ENCODE data around the gene RNF220.
A peak's percentile ranks its signal among the peaks of the same experiment; 100 is the strongest.

The RNF220 gene

DNA sequence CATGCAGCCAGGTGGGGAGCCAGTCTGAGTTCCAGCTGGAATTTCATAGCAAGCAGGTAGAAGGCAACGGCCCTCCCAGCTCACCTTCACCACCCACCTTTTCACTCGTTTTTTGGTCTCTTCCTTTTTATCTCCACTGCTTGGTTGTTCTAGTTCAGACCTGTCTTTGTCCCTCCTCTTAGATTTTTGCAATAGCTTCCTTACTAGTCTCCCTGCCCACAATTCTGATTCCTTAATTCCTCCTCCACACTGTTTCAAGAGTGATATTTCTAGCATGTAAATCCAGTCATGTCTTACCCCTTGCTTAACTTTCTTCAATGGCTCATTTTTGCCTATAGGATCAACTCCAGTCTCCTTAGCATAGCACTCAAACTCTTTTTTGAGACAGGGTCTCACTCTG lies 149.7 kb downstream of the RNF220 start:
- DNase-seq, result no peak

- no peak for DNase-seq
Observed at GRCh38 chr1:44557778-44558177, 152.7 kb downstream of the RNF220 start.

GRCh38 chr1:44558883-44559282 lies 153.8 kb downstream of the RNF220 start:
- no peak for DNase-seq

DNA sequence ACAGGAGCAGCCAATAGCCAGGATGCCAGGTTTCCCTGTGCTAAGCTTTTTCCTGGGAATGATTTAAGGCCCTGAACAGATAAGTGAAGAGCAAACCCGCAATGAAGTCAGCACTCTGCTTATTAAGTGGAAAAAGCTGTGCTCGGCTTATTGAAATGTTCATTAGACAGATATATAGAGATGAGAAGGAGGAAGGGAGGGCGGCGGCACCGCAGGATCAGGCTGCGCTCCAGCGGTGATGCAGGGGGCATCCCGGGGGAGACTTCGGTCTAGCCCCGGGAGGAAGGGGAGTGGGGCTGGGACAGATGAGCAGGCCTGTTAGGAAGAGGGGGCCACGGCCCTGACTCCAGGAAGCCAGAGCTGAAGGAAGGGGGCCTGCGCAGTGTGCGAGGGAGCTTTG lies 154.3 kb downstream of the RNF220 start:
- no peak for DNase-seq

GRCh38 chr1:44559913-44560312 lies 154.9 kb downstream of the RNF220 start:
- no peak for DNase-seq

DNA sequence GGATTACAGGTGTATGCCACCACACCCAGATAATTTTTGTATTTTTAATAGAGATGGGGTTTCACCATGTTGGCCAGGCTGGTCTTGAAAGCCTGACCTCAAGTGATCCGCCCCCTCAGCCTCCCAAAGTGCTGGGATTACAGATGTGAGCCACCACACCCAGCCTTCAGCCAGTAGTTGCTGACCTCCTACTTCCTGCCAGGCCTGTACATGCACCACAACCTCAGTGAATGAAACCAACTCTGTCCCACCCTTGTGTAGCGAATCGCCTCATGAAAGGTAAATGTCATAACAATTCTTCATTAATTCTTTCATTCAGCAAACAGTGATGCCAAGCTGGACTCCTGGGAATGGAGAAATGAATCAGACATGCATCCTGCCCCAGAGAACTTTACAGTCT lies 155.6 kb downstream of the RNF220 start:
- peak; percentile 47 for DNase-seq

DNA sequence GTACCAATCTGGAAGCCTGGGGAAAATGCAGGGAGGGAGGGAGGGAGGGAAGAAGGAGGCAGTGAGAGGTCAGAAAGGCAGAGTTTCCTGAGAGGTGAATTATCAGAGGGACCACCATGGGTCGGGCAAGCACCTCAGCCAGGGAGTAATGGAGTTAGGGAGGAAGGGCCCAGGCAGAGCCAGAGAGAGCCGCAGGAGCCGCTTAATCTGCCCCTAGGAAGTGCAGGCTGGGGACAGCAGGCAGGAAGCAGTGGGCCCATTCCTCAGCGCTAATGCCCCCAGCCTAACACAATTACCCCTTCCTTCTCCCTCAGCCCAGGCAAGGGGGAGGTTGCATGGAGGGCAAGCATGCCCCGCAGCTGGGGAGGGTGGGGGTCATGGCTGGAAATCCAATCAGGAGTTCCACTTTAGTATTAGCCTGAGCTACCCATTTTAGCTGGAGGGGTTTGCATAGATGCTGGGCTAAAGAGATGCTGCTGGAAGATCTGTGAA lies 160.2 kb downstream of the RNF220 start:
- no peak for DNase-seq

GRCh38 chr1:44565833-44566232 lies 160.8 kb downstream of the RNF220 start:
- no peak for DNase-seq

- no peak for DNase-seq
Observed at GRCh38 chr1:44566281-44567046, 161.4 kb downstream of the RNF220 start.

DNA sequence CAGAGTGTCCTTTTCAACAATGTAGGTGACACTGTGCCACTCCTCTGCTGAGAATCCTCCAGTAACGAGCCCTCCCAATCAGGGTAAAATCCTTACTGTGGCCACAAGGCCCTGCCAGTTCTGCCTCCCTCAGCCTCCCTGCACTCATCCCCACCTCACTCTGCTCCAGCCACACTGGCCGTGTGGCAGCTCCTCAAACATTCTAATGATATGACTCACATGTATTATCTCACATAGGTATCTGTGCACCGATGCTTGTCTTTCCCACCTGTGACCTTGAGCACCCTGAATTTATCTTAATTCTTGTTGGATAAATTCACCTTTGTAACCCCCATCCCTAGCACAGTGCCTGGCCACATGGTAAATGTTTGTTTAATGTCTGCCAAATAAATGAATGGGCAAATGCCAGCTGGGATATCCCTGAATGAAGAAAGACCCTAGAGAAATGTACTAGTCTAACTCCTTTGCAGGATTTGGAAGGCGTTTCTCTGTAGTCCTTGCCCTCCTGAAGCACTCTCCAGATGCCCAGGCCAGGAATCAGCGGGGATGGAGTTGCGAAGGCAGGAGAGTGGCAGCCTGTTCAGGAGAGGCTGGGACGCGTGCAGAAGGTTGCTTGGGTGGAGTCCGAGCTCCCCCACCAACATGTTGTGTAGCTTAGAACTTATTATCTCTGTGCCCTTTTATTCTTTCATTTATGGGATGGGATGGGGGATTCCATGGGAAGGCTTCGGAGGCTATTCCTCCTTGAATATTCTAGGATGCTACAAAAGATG lies 163.3 kb downstream of the RNF220 start:
- DNase-seq, result no peak

DNA sequence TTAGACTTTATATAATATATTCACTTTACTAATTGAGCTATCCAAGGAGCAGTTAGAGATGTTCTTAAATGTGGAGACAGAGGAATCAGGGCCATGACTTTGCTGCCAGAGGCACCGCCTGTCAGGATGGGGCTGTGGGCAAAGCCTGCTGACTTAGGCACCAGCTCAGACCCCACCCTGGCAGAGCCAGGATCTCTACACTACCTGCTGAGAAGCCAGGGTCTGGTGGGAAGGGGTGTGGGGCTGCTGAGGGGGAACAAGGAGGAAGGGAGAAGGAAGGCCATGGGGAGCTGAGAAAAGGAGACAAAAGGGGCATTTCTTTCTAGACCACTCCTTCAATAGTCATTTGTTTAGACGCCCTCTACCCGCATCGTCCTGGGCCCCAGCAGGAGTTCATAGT lies 164.4 kb downstream of the RNF220 start:
- no peak for DNase-seq

DNA sequence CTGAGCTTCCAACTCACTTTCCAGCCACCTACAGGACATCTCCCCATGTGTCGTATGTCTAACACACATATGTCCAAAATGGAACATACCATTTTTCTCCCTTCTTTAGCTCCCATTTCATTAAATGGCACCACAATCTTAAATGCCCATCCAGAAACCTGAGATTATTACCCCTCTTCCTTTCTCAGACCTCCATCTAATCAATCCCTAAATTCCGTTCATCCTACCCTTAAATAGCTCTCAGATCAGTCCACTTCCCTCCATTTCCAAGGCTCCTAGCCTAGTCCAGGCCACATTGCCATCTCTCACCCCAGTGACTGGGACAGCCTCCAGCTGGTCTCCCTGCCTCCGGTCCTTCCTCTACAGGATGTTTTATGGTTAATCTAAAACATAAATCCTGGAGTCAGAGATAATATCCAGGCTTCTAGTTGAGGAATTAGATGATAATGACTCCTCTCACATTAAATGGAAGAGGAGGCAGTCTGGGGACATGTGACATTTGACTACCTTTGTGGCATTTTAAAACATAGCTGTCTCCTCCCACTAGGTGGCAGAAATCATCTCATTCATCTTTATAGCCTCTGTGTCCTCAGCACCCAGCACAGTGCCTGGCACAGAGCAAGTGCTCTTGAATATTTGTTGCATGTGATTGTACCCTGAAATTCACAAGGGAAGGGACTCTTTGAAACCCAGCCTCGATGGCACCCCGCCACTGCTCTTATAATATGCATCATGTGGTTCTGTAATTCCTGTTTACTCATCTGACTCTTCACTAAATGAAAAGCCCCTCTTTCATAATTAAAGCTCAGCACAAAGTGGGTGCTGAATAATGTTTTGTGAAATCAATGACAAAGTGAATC lies 166.9 kb downstream of the RNF220 start:
- peak; percentile 69 for DNase-seq

DNA sequence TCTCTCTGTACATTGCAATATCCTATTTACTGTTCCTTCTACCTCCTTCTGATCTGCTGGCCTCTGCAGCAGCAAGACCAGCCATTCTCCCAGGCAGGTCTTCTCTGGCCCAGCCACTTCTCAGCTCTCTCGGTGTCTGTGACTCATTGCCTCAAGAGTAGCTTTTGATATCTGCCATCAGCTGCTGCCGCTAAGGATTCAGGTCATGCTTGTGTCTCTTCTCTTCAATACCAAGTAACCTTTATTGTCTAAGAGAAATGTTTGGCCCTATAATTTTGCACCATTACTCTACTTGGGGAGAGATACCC lies 167.5 kb downstream of the RNF220 start:
- no peak for DNase-seq

DNA sequence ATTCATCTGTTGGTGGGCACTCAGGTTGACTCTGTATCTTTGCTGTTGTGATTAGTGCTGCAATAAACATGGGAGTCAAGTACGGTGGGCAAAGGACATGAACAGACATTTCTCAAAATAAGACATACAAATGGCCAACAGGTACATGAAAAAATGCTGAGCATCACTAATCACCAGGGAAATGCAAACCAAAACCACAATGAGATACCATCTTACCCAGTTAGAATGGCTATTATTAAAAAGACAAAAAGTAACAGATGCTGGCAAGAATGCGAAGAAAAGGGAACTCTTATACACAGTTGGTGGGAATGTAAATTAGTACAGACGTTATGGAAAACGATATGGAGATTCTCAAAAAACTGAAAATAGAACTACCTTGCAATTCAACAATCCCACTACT lies 170.3 kb downstream of the RNF220 start:
- DNase-seq, result peak; percentile 52

DNA sequence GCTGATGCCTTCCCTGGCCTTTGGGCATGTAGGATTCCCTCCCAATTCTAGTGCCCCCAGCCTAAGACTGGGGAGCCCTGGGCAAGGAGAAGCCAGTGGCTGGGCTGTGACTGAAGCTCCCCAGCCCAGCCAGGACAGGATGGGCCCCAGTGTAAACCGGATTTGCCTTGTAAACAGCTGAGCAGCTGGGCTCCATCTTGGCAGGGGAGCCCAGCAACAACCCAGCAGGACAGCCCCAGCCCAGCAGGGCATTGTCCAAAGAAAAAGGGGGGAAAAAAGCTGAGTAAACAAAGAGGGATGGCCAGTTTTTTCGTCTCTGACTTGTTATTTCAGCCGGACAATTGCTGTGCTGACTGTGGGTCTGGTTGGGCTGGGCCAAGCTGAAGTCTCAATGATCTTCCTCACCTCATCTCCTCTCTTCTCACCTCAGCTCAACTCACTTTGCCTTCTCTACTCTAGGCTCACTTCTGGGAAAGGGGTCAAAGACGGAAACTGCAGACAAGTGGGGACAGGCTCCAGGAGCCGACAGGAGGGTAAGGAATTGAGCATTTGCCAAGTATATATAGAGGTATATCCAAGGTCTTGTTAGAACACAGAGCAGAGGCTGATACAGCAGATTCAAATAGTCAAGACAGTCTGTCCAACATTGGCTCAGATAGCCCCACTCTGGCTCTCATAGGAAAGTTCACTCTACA lies 171.5 kb downstream of the RNF220 start:
- DNase-seq, result no peak

DNA sequence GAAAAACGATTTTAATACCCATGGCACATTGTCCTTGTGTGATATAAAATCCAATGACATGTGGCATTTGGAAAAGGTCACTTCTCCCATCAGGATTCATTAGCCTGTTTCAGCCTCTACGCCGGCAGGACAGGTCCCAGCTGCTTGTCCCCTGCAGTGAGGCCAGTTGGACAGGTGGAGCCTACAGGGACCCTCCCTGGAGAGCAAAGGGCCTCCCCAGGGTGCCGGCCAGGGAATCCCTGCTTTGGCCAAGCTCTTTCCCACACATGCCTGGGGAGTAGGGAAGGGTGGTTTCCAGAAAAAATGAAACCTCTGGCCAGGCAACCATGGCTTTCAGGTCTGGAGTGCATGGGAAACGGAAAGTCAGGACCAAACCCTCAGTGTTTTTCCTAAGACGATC lies 176.2 kb downstream of the RNF220 start:
- no peak for DNase-seq

DNA sequence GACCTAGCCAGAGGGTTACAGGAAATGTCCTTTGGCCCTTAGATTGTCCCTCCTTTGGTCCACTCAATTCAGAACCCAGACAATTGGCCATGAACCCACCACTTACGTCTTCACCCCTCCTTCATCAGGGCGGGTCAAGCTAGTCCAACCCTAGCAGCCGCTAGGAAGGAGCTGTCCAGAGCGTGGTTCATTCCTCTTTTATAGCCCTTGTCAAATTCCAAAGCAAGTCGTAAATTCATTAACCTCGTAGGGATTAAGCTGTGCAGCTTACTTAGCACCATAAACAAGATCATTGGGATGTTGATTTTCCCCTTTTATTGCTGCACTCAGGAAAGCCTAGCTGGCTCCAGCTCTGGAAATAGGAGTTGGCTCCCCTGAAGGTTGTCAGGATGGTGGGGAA lies 179.1 kb downstream of the RNF220 start:
- no peak for DNase-seq

GRCh38 chr1:44585315-44585920 lies 180.4 kb downstream of the RNF220 start:
- DNase-seq, result no peak

DNA sequence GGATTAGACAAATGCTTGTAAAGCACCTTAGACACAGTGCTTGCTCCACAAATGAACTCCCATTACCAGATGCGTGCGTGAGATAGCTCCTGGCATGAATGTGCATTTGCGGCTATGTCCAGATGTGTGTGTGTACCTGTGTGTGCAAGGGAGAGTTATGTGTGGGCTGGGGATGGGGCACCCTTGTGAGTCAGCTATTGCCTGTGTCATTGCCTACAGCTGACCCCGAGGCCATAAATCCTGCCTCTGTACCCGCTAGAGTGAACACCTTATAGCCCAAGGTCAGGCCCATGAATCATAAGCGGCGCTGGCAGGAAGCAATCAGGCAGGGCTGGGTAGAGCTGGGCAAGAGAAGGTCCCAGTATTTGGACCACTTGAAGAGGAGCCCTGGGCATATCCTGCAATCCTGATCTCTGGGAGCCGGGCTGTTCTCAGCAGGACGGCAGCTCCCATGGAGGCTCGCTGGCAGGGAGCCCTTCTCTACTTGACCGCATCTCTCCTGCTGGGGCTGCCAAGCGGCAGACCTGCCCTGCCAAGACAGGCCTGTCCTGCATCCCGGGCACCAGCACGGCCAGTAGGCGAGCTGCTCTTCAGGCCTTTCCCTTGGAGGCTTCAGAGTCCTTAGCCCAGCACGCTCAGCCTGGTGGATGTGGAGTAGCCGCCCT lies 182.9 kb downstream of the RNF220 start:
- DNase-seq, result no peak

GRCh38 chr1:44588551-44589210 lies 183.6 kb downstream of the RNF220 start:
- DNase-seq, result no peak

DNA sequence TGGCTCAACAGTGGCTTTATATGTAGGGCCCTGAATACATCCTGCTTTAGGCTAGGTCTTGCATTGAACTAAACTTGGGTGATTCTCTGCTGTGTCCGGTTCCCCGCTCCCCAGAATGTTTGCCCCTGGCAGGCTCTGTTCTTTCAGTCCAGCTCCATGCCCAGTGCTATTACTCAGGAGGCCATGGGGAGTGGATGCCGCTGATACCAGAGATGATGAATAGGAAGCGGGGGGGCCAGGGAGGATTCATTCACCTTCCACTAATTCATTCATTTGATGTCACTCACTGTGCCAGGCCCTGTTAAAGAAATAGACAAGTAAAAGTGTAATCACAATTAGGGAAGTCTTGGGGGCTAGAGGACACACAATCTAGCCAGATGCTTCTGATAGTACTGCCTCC lies 185.4 kb downstream of the RNF220 start:
- no peak for DNase-seq

Data from hematopoietic multipotent progenitor cell treated with erythropoietin and hydrocortisone succinate and interleukin-3 and kit ligand, for 4 days (in vitro differentiated cells).